GM12892 (cell line): Measurements from ENCODE around the gene BECN2.
"Not testable (repeated sequence)": the region's sequence is repeated elsewhere in the genome, so short reads cannot be mapped to it uniquely, and the experiment has no call there.

Experiments used
- DNase-seq: peaks from one replicate; pipeline ENCODE4 v3.0.0; 2011; ENCODE audit not compliant: insufficient read length
- FAIRE-seq: peaks from 2 replicates; lab custom pipeline; 2011; peaks lifted over from hg19 to GRCh38; lab: Jason Lieb, UNC
- POLR2A ChIP-seq: IDR thresholded peaks from 2 replicates; pipeline ENCODE4 v1.6.1; 2011; ENCODE audit warnings: low read depth, low read length, control low read depth
- POLR2AphosphoS5 ChIP-seq: IDR thresholded peaks from 2 replicates; pipeline ENCODE4 v1.6.1; 2011; ENCODE audit warnings: low read depth, low read length, control low read depth
- TAF1 ChIP-seq: IDR thresholded peaks from 2 replicates; pipeline ENCODE4 v1.6.1; 2011; ENCODE audit warnings: low read depth, mild to moderate bottlenecking, control low read depth, low read length, borderline replicate concordance

BECN2 gene

DNA sequence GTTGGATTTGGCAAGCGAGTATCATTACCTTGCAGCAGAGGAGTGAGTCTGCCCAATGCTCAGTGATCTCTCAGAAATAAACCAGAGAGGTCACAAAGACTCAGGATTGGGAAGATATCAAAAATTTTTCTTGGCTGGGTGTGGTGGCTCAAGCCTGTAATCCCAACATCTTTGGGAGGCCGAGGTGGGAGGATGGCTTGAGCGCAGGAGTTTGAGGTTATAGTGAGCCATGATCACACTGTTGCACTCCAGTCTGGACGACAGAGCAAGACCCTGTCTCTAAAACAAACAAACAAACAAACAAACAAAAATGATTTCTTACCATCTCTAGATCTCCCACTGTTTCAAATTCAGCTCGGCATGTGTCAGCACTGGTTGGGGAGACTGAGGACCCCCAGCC lies 13.3 kb upstream of the BECN2 start:
- no peak for DNase-seq
- no peak for TF ChIP-seq POLR2A
- no peak for TF ChIP-seq TAF1
- no peak for TF ChIP-seq POLR2AphosphoS5
- no peak for FAIRE-seq

DNA sequence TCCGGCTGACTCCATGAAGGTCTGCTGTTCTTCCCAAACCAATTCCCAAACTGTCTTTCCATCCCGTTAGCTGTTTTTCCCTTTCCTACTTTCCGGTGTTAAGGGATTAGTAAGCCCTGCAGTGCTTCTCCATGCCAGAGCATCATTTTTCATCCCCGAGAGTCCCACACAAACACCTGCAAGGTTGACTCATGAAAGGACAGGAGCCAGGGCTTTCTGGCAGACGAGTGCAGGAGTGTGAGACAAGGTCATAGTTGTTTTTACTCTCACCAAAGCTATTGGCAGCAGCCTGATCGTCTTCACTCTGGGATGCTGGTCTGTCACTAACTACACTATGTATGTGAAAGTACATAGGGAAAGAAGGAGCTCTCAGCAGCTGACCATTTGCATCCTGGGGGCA lies 10.2 kb upstream of the BECN2 start:
- DNase-seq, result no peak
- TF ChIP-seq POLR2A (no peak), TAF1 (no peak), POLR2AphosphoS5 (no peak)
- no peak for FAIRE-seq

DNA sequence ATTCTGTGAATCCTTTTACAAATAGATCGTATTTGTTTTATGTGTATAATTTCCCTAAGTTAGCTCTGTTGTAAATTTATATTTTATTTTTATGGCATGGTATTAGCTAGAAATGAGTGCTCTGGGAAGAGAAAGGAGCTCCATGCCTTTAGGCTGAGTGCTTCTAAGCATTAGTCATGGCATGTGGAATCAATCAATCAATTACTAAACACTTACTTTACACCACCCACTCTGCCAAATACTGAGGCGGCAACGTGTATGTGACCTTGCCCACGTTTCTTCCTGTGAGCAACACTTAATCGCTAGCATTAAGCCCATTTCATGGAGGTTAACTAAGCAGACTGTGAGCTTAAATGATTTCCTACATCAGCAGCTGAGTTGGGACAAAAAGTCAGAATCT lies 7.2 kb upstream of the BECN2 start:
- FAIRE-seq (no peak), DNase-seq (no peak)
- TF ChIP-seq POLR2A, result no peak

DNA sequence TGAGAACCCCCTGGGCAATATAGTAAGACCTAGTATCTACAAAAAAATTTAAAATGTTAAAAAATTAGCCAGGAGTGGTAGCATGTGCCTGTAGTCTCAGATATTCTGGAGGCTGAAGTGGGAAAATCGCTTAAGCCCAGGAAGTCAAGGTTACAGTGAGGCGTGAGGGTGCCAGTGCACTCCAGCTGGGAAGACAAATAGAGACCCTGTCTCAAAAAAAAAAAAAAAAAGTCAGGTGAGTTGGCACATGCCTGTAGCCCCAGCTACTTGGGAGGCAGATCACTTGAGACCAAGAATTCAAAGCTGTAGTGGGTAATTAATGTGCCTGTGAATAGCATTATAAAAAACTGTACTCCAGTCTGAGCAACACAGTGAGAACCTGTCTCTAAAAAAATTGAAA lies 4.6 kb downstream of the BECN2 start:
- DNase-seq (no peak), FAIRE-seq (no peak)
- TF ChIP-seq POLR2A (no peak), POLR2AphosphoS5 (no peak), TAF1 (no peak)

DNA sequence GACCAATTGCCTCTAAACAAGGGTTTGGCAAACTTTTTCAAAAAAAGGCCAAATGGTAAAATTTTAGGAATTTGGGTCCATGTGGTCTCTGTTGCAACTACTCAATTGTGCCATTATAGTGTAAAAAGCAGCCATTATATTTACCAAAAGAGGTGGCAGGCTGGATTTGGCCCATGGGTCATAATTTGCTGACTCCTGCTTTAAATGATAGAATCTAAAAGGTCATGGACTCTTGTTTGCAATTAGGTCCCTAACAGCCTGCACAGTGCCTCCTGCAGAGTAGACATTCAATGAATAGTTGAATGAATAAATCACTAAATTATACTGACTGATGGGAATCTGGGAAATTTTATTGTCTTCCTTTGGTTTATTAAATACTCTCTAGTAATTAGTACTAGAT lies 6.2 kb downstream of the BECN2 start:
- TF ChIP-seq POLR2AphosphoS5, result no peak
- TF ChIP-seq TAF1, result no peak
- no peak for TF ChIP-seq POLR2A
- DNase-seq, result no peak
- no peak for FAIRE-seq

DNA sequence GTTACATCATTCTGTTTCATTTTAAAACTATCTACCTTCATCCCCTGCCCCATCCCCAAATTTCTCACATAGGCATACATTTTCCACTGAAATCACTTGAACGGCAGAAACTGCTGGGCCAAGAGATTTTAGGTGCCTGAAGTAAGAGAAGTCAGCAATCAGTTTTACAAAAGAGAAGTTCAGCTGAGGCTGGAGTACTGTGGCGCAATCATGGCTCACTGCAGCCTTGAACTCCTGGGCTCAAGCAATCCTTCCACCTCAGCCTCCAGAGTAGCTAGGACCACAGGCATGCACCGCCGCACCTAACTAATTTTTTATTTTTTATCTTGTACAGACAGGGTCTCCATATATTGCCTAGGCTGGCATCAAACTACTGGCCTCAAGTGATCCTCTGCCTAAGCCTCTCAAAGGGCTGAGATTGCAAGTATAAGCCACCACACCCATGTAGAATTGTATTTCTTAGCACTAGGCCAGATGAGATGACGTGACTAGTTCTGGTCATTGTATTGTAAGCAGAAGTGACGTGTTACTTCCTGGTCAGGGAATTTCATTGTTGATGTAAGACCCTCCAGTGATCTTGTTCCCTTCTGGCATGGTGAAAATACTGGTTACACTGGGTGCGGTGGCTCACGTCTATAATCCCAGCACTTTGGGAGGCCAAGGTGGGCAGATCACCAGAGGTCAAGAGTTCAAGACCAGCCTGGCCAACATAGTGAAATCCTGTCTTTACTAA lies 7.1 kb downstream of the BECN2 start:
- FAIRE-seq (no peak), DNase-seq (no peak)
- TF ChIP-seq POLR2AphosphoS5, result no peak
- no peak for TF ChIP-seq TAF1
- TF ChIP-seq POLR2A, result no peak

DNA sequence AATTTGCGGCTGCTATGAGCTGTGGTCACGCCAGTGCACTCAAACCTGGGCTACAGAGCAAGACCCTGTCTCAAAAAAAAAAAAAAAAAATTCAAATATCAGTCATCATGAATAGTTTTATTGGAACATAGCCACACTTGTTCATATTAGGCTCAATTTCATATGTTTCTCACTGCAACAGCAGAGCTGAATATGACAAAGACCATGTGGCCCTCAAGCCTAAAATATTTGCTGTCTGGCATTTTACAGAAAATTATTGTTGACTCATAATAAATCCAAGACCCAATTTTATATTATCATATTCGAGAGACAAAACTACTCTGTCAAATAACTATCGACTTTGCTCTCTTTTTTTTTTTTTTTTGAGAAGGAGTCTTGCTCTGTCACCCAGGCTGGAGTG lies 11.0 kb downstream of the BECN2 start:
- FAIRE-seq, result no peak
- DNase-seq, result no peak
- TF ChIP-seq TAF1 (no peak), POLR2A (no peak), POLR2AphosphoS5 (no peak)

DNA sequence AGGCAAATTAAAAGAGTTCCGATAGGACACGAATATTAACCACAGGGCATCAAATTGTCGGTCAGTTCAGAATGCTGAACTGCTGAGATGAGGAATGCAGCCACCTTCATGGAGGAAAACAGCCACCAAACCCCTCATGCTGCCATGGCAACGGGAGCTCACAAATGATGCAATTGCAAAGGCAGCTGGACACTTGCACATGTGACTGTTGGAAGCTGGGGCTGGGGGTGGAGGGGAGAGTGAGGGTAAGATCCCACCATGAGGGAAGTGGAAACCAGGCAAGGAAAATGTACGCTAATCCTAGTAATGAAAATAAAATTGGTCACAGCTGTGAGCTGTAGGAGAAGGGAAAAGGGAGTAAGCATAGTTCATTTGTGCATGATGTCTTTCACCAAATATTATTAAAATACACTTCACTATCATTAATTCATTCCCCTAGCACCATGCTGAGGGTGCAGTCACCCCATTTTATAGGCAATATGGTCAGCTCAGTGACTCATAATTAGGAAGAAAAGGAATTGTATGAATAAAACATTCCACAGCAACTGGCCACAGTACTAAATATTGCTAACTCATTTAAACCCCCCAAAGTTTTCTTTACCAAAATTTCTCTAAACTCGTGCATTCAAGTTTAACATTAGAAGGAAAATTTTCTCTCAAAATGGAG lies 15.3 kb downstream of the BECN2 start:
- TF ChIP-seq POLR2AphosphoS5, result no peak
- no peak for TF ChIP-seq TAF1
- no peak for TF ChIP-seq POLR2A
- FAIRE-seq (no peak), DNase-seq (no peak)

DNA sequence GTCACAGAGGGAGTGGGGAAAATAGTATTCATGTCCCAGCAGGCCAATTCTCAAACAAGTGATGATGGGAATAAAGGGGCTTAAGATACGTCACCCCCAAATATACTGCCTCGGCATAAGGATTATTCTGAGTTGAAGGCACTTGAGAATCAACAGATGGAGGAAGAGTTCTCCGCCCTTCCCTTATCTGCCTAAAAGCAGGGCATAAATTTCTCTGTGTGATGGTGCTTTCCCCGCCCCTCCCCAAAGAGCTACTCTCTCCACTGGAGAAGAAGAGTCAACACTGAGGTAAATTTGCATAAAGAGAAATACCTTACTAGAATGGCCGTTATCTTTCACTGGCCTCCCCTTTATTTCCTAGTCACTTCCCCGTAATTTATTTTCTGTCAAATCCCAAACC lies 18.7 kb downstream of the BECN2 start:
- no peak for TF ChIP-seq POLR2AphosphoS5
- no peak for TF ChIP-seq POLR2A
- TF ChIP-seq TAF1, result no peak
- DNase-seq, result no peak
- no peak for FAIRE-seq

DNA sequence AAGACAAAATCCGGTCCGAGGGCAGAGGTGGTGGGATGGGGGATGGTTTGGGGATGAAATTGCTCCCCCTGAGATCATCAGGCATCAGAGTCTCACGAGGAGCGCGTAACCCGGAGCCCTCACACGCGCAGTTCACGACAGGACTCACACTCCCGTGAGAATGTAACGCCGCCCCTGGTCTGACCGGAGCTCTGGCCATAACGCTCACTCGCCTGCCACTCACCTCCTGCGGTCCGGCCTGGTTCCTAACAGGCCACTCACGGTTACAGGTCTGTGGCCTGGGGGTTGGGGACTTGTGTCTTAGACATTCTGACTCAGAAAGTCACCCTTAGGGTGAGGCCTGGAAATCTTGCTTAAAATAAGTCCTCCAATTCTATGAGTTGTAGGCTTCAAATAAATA lies 21.5 kb downstream of the BECN2 start:
- no peak for FAIRE-seq
- DNase-seq, result no peak
- TF ChIP-seq TAF1, result no peak
- no peak for TF ChIP-seq POLR2AphosphoS5
- TF ChIP-seq POLR2A, result no peak

DNA sequence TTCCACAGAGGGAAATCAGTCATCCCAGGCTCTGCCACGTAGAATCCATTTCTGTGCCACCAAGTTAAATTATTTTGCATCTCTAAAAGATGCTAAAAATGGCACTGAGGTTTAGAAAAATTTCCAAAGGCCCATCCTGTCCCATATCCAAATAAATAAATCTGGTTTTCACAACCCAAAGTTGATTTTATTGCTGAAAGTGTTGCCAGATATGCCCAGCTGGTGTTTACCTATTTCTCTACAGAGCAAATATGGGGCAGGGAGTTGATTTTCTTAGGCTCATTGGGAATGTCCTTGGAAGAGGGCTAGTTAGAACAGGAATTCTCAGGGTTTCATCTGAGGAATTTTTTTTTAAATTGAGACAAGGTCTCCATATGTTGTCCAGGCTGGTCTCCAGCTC lies 22.4 kb downstream of the BECN2 start:
- no peak for DNase-seq

DNA sequence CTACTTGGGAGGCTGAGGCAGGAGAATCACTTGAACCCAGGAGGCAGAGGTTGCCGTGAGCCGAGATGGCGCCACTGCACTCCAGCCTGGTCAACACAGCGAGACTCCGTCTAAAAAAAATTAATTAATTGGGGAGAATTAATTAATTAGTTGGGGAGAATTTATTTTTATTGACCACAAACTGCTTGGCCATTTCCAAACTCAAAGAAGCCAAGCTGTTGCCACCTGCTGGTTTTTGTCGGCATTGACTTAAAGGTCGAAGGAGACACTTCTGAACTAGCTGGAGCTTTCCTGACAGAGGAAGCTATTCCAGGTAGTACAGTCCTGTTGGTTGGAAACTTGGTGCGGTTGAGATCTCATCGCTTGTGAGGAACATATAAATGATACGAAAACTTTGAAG lies 28.2 kb downstream of the BECN2 start:
- TF ChIP-seq POLR2AphosphoS5 (no peak), TAF1 (no peak), POLR2A (no peak)
- FAIRE-seq, result no peak

More for the DNA sequence above, 22.4 kb downstream of the BECN2 start:
- FAIRE-seq, result no peak
- no peak for TF ChIP-seq TAF1
- TF ChIP-seq POLR2AphosphoS5, result no peak
- no peak for TF ChIP-seq POLR2A

DNA sequence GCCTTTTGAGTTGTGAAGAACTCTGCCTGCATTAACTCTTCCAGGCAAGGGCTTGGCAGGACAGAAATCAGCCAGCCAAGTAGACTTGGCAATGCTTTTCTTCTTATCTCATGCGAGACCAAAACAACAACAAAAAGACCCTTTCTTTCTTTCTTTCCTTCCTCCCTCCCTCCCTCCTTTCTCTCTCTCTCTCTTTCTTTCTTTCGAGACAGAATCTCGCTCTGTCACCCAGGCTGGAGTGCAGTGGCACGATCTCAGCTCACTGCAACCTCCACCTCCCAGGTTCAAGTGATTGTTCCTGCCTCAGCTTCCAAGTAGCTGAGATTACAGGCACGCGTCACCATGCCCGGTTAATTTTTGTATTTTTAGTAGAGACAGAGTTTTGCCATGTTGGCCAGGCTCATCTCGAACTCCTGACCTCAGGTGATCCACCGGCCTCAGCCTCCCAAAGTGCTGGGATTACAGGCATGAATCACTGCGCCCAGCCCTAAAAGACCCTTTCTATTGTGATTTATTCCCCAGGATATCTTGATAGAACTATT lies 30.9 kb downstream of the BECN2 start:
- not testable (repeated sequence) for FAIRE-seq, DNase-seq

More for the DNA sequence above, 28.2 kb downstream of the BECN2 start:
- peak; percentile 27 for DNase-seq
